ENCODE data around the gene ZZZ3.

GRCh38 chr1:77682460-77683159 is at the start of gene ZZZ3:
- no peak for TF ChIP-seq EZH2 (IDR thresholded peaks at IDR 0.05; ENCODE audit: borderline replicate concordance, control insufficient read depth, low read depth, low read length)
- peak; percentile 82 for TF ChIP-seq BACH1 (IDR thresholded peaks at IDR 0.05; ENCODE audit: borderline replicate concordance)
- TF ChIP-seq CTCF (IDR thresholded peaks at IDR 0.05 in 2 of 3, conservative IDR thresholded peaks at IDR 0.05 in 1 of 3; ENCODE audit: control insufficient read depth in 2 of 3, extremely low read depth in 1 of 3, insufficient read depth in 1 of 3, low read depth in 3 of 3, low read length in 3 of 3): no peak
- no peak for TF ChIP-seq ZBTB4 (CRISPR knock-in tag; IDR thresholded peaks at IDR 0.05)
- TF ChIP-seq NR2F1 (conservative IDR thresholded peaks at IDR 0.05): no peak
- TF ChIP-seq RUNX3 (IDR thresholded peaks at IDR 0.05; ENCODE audit: low read length): no peak; the same call in 1 of the 2 replicates
- TF ChIP-seq TAF1 (IDR thresholded peaks at IDR 0.05; ENCODE audit: borderline replicate concordance, low read depth, low read length): peak; percentile 95
- peak; percentile 73 for TF ChIP-seq ZNF384 (IDR thresholded peaks at IDR 0.05; ENCODE audit: borderline replicate concordance, low read depth, low read length)
- TF ChIP-seq ATF3 (IDR thresholded peaks at IDR 0.05; ENCODE audit: borderline replicate concordance, extremely low read depth, low read depth, low read length): peak; percentile 95
- TF ChIP-seq SIX5 (IDR thresholded peaks at IDR 0.05; ENCODE audit: low read depth, low read length, severe bottlenecking): peak; percentile 33
- no peak for TF ChIP-seq GATAD2B (conservative IDR thresholded peaks at IDR 0.05; ENCODE audit: low read depth)
- TF ChIP-seq SREBF1 (IDR thresholded peaks at IDR 0.05; ENCODE audit: low read length): no peak
- peak; percentile 76 for TF ChIP-seq POLR2A (IDR thresholded peaks at IDR 0.05; ENCODE audit: low read depth, low read length)
- peak; percentile 97 for TF ChIP-seq USF2 (IDR thresholded peaks at IDR 0.05; ENCODE audit: borderline replicate concordance, low read depth, low read length)

All from GM12878 (cell line).